GM12878 (cell line): Measurements from ENCODE around the gene CLK2. TPM values are rescaled to one million over a fixed set of nuclear protein-coding genes. Genes with fewer than 3 reads are reported as not detected.
"Not testable (repeated sequence)": the region's sequence is repeated elsewhere in the genome, so short reads cannot be mapped to it uniquely, and the experiment has no call there.

ENCODE experiments used
- ATAC-seq: fragments of 200-7000 bp; cut with Tn5 transposase; 3 replicates; pipeline ENCODE4 v1.9.1; 2020; ENCODE audit warnings: mild to moderate bottlenecking, moderate library complexity
- BruUV-seq: library from RNA; stranded (reverse); fragments of 400-500 nt; replicated peaks from 2 replicates; lab custom pipeline; 2021; lab: Mats Ljungman, UMichigan
- CTCF ChIA-PET: fragments of 300-600 bp; sonication (Branson Sonifier 250); formaldehyde crosslinking; extraction: SDS; loops from one replicate; lab custom pipeline; 2021; ENCODE audit warnings: inconsistent platforms; lab: Yijun Ruan, JAX
- POLR2A ChIA-PET: fragments of 350-600 bp; formaldehyde crosslinking; extraction: SDS; loops from one replicate; lab custom pipeline; 2021; ENCODE audit warnings: inconsistent platforms; lab: Charles Lee
- RAD21 ChIA-PET: fragments of 300-600 bp; sonication (Branson Sonifier 250); formaldehyde crosslinking; loops from one replicate; lab custom pipeline; 2023; ENCODE audit warnings: antibody characterized with exemption; ENCODE audit not compliant: unreplicated experiment; lab: Charles Lee
- SMC1A ChIA-PET: fragments of 300-600 bp; sonication (Branson Sonifier 250); formaldehyde crosslinking; loops from one replicate; lab custom pipeline; 2023; ENCODE audit not compliant: unreplicated experiment, uncharacterized antibody; lab: Charles Lee
- DNase-seq: peaks from one replicate; pipeline ENCODE4 v3.0.0-alpha.2; 2011; ENCODE audit warnings: low read depth, low spot score
- FAIRE-seq: peaks from 3 replicates; lab custom pipeline; 2011; peaks lifted over from hg19 to GRCh38; lab: Jason Lieb, UNC
- H2AFZ ChIP-seq: 2 replicates; pipeline ENCODE4 v1.6.0; 2011; ENCODE audit warnings: low read depth, low read length, control low read depth; ENCODE audit not compliant: control insufficient read depth
- H3K27ac ChIP-seq: 2 replicates; pipeline ENCODE4 v1.5.1; 2011; ENCODE audit warnings: control low read depth; ENCODE audit not compliant: control insufficient read depth, insufficient read depth
- H3K27me3 ChIP-seq, 2 experiments: replicated peaks in 1 of 2; 2 replicates each; pipeline versions ENCODE4 v1.6.0 to v1.6.1; 2011; ENCODE audit warnings: low read length in 1 of 2; ENCODE audit not compliant: control insufficient read depth in 2 of 2, insufficient read depth in 2 of 2
- H3K36me3 ChIP-seq, 2 experiments: 2 replicates each; pipeline ENCODE4 v1.5.1; 2011; ENCODE audit warnings: low read length in 1 of 2; ENCODE audit not compliant: control insufficient read depth in 2 of 2, insufficient read depth in 2 of 2
- H3K4me1 ChIP-seq: 2 replicates; pipeline ENCODE4 v1.6.1; 2011; ENCODE audit warnings: mild to moderate bottlenecking, low read length, moderate library complexity, mixed read lengths; ENCODE audit not compliant: control insufficient read depth, insufficient read depth
- H3K4me2 ChIP-seq: 2 replicates; pipeline ENCODE4 v1.6.0; 2011; ENCODE audit warnings: control low read depth; ENCODE audit not compliant: control insufficient read depth, insufficient read depth
- H3K4me3 ChIP-seq: fragments of 200-600 bp; sonication (generic); 2 replicates; pipeline ENCODE4 v1.5.1; 2016
- H3K79me2 ChIP-seq: 2 replicates; pipeline ENCODE4 v1.6.0; 2011; ENCODE audit warnings: low read length; ENCODE audit not compliant: control insufficient read depth, insufficient read depth
- H3K9ac ChIP-seq: 2 replicates; pipeline ENCODE4 v1.8.0; 2011; ENCODE audit warnings: low read length, control low read depth, mixed read lengths; ENCODE audit not compliant: control insufficient read depth, insufficient read depth
- H3K9me3 ChIP-seq: replicated peaks from 3 replicates; pipeline ENCODE4 v1.5.1; 2011; ENCODE audit warnings: mild to moderate bottlenecking, low read length; ENCODE audit not compliant: control insufficient read depth, insufficient read depth
- H4K20me1 ChIP-seq: 2 replicates; pipeline ENCODE4 v1.6.0; 2011; ENCODE audit not compliant: control insufficient read depth, insufficient read depth
- BACH1 ChIP-seq: fragments of 450-650 bp; IDR thresholded peaks from 2 replicates; pipeline ENCODE4 v1.6.1; 2017; ENCODE audit warnings: mild to moderate bottlenecking, borderline replicate concordance
- BMI1 ChIP-seq: fragments of 450-650 bp; IDR thresholded peaks from 2 replicates; pipeline ENCODE4 v1.6.1; 2016; ENCODE audit warnings: mild to moderate bottlenecking, moderate library complexity, borderline replicate concordance
- CREM ChIP-seq: IDR thresholded peaks from 2 replicates; pipeline ENCODE4 v1.6.1; 2014; ENCODE audit warnings: antibody characterized with exemption, low read depth
- HDAC2 ChIP-seq: fragments of 200-600 bp; sonication (generic); IDR thresholded peaks from 2 replicates; pipeline ENCODE4 v1.6.1; 2017
- RELA ChIP-seq: fragments of 450-650 bp; IDR thresholded peaks from 2 replicates; pipeline ENCODE4 v1.8.0; 2014; ENCODE audit warnings: borderline replicate concordance; ENCODE audit not compliant: partially characterized antibody
- SMAD1 ChIP-seq: fragments of 450-650 bp; IDR thresholded peaks from 2 replicates; pipeline ENCODE4 v1.6.1; 2018; ENCODE audit warnings: mild to moderate bottlenecking, low read depth; ENCODE audit not compliant: partially characterized antibody
- TAF1 ChIP-seq: IDR thresholded peaks from 2 replicates; pipeline ENCODE4 v1.6.1; 2011; ENCODE audit warnings: mild to moderate bottlenecking, low read depth, low read length, borderline replicate concordance
- TCF3 ChIP-seq: IDR thresholded peaks from 2 replicates; pipeline ENCODE4 v1.6.1; 2012; ENCODE audit warnings: low read depth, mild to moderate bottlenecking, low read length, borderline replicate concordance; ENCODE audit not compliant: insufficient read depth
- ZNF24 ChIP-seq: fragments of 450-650 bp; IDR thresholded peaks from 2 replicates; pipeline ENCODE4 v1.6.1; 2017; ENCODE audit warnings: antibody characterized with exemption, mild to moderate bottlenecking
- WGBS: methylation state at CpG from one replicate; pipeline ENCODE4 v1.1.6; 2016; ENCODE audit warnings: low lambda C conversion rate; ENCODE audit not compliant: insufficient replicate concordance, insufficient coverage; ENCODE audit errors: missing lambda C conversion rate; 5-methylcytosine and 5-hydroxymethylcytosine counted together
- in situ Hi-C: fragments of 300-500 bp; cut with MboI; formaldehyde crosslinking; loops from 9 replicates; pipeline ENCODE4 v1.14.3; 2018; ENCODE audit warnings: mixed read lengths
- intact Hi-C: fragments of 100-400 bp; cut with micrococcal nuclease; formaldehyde crosslinking; loops from one replicate; pipeline ENCODE4 v1.14.2; 2022; ENCODE audit not compliant: unreplicated experiment
- polyA plus RNA-seq, 11 experiments: library from polyadenylated mRNA; depleted of rRNA in 4 of 11; unstranded in 6 of 11; stranded (reverse) in 5 of 11; fragments of >200 nt; fragmentation: Nextera tagmentation in 4 of 11; fragmentation: Illumina TruSeq in 1 of 11; extraction: Ambion mirVana in 4 of 11; extraction: Trizol in 1 of 11; gene quantifications; 1 replicate in 1 of 11; 2 replicates in 10 of 11; pipeline versions ENCODE4 v1.2.1 to v1.2.3, GENCODE V29; 2011 to 2016; ENCODE audit warnings: inconsistent platforms in 2 of 11, missing spikeins in 2 of 11, low read depth in 1 of 11
- total RNA-seq, 4 experiments: library from RNA; depleted of rRNA in 3 of 4; stranded (reverse); fragments of >200 nt in 3 of 4; fragmentation: Illumina TruSeq in 1 of 4; extraction: Trizol in 1 of 4; gene quantifications; 2 replicates each; pipeline versions ENCODE4 v1.2.1 to v1.2.3, GENCODE V29; 2013 to 2021
- TF ChIP-seq, protein P1 (sequence below): fragments of 450-650 bp; IDR thresholded peaks from 2 replicates; pipeline ENCODE4 v1.6.1; 2016; ENCODE audit warnings: mild to moderate bottlenecking

CLK2 gene
- total and polyA plus RNA-seq, 10 of the 15 experiments (the other 5 are each of a cell fraction or from before 2014, with no cell fraction given), result 11.1 to 83.7 (median 36.7) TPM

DNA sequence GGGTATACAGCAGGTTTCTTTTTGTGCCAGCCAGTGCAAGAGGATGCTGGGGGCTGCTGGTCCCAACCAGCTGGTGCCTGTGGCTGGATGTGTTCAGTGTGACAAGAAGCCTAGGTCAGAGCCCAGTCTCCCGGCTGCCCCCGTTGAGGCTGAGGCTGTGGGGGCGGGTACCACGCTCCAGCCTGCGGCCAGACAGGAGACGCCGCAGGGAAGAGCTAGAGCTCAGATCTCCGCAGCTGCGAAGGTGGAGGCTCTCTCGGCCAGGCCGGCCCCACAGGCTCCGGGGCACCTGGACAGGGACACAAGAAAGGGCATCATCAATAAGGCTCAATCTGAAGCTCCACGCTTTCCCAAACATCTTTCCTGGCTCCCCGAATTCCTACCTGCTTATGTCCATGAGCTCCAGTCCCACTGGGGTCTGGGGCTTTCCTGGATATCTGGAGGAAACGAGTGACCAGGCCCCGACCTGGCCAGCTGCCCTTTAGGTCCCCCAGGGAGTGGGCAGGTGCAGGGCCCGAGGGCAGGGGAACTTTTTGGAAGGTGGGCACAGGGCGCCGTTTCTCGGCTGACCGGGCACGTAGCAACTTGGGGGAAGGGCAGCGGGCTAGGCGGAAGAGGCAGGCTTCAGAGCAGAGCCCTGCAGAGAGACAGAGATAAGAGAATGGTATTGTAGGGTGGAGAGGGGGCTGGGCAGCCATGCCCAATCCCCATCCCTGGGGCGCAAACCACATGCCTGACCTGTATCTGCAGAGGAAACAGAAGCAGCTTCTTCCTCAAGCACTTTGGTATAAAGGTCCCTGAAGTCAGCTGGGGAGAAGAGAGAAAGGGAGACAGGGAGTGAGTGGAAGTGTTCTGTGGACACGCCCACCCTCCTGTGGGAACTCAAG is 25.4 kb downstream of the CLK2 start:
- Histone ChIP-seq H3K4me2 (no peak overlapping the region), H2AFZ (no peak overlapping the region), H3K9ac (no peak overlapping the region), H3K4me3 (no peak overlapping the region), H3K79me2 (peaks cover 12% of the 10 kb centered on the region), H3K36me3 (no peaks in the 10 kb centered on the region), H3K9me3 (no peaks in the 10 kb centered on the region), H3K27me3 (no peaks in the 10 kb centered on the region), H3K4me1 (peaks cover 8% of the 10 kb centered on the region), H4K20me1 (no peaks in the 10 kb centered on the region), H3K27ac (no peak overlapping the region)
- in situ Hi-C loops (no loop called here), intact Hi-C loops (no loop called here)
- 73% methylated on average over 23 of the region's 26 CpGs for WGBS
- no peak for DNase-seq
- ChIA-PET SMC1A (interaction anchor here (1.1 to 1.6 kb wide), 3 partner anchors 69 to 337 kb away, joined by 3 to 5 read pairs (median 4); no protein-coding TSS in a partner anchor), RAD21 (no interaction called here), CTCF (interaction anchor here (1.0 to 9.6 kb wide), 10 partner anchors 13 to 344 kb away, joined by 3 to 225 read pairs (median 4); partner anchors contain the start of genes CLK2, HCN3, KRTCAP2 and RUSC1), POLR2A (interaction anchor here (1.3 kb wide), 1 partner anchor 76 kb away, joined by 3 read pairs; no protein-coding TSS in a partner anchor)
- no peak for ATAC-seq
- no TSS peak for BruUV-seq
- no peak for FAIRE-seq
- TF ChIP-seq SMAD1 (no peak), RELA (no peak), CREM (no peak), ZNF24 (no peak), HDAC2 (no peak), BACH1 (no peak), TCF3 (no peak), TAF1 (no peak), BMI1 (no peak)
- TF ChIP-seq, protein P1, sequence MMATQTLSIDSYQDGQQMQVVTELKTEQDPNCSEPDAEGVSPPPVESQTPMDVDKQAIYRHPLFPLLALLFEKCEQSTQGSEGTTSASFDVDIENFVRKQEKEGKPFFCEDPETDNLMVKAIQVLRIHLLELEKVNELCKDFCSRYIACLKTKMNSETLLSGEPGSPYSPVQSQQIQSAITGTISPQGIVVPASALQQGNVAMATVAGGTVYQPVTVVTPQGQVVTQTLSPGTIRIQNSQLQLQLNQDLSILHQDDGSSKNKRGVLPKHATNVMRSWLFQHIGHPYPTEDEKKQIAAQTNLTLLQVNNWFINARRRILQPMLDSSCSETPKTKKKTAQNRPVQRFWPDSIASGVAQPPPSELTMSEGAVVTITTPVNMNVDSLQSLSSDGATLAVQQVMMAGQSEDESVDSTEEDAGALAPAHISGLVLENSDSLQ, result no peak

DNA sequence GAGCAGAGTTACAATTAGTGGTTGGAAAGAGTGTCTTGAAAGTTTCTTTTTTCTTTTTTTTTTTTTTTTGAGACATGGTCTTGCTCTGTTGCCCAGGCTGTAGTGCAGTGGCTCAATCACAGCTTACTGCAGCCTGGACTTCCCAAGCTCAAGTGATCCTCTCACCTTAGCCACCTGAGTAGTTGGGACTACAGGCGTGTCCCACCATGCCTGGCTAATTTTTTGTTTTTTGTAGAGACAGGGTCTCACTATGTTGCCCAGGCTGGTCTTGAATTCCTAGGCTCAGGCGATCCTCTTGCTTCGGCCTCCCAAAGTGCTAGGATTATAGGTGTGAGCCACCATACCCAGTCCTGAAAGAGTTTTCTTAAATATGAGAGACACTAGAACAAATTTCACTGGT is 26.5 kb downstream of the CLK2 start:
- H3K36me3 ChIP-seq, BruUV-seq, H4K20me1 ChIP-seq, H3K27me3 ChIP-seq, in situ Hi-C loops, H2AFZ ChIP-seq, H3K9me3 ChIP-seq, H3K27ac ChIP-seq, H3K4me2 ChIP-seq, RAD21 ChIA-PET, H3K4me3 ChIP-seq, DNase-seq, ATAC-seq, FAIRE-seq, intact Hi-C loops, H3K9ac ChIP-seq: not testable (repeated sequence)
- CTCF ChIA-PET, result interaction anchor here (1.1 to 1.8 kb wide), 4 partner anchors 40 to 74 kb away, joined by 3 to 5 read pairs (median 3); partner anchors contain the start of gene KRTCAP2
- WGBS, result 100% methylated on average over 3 of the region's 3 CpGs
- peaks cover 13% of the 10 kb centered on the region for H3K79me2 ChIP-seq
- POLR2A ChIA-PET, result interaction anchor here (0.6 to 1.3 kb wide), 2 partner anchors 70 to 77 kb away, joined by 3 read pairs; no protein-coding TSS in a partner anchor
- H3K4me1 ChIP-seq, result peaks cover 10% of the 10 kb centered on the region
- SMC1A ChIA-PET, result interaction anchor here (1.0 kb wide), 1 partner anchor 59 kb away, joined by 3 read pairs; no protein-coding TSS in a partner anchor
